Suprapubic skin (tissue), 4 donors: Measurements from ENCODE around the gene ICAM5. TPM values are rescaled to one million over a fixed set of nuclear protein-coding genes. Genes with fewer than 3 reads are reported as not detected.

Source experiments
- DNase-seq, 2 donors: peaks; one replicate each; pipeline ENCODE4 v3.0.0-alpha.2; 2019; ENCODE audit warnings: low spot score in 2 of 2
- H3K27ac ChIP-seq: fragments of 200-600 bp; sonication (generic); one replicate; pipeline ENCODE4 v1.5.1; 2019
- H3K27me3 ChIP-seq: fragments of 200-600 bp; sonication (generic); one replicate; pipeline ENCODE4 v1.5.1; 2019
- H3K36me3 ChIP-seq: fragments of 200-600 bp; sonication (generic); one replicate; pipeline ENCODE4 v1.5.1; 2019
- H3K4me1 ChIP-seq: fragments of 200-600 bp; sonication (generic); one replicate; pipeline ENCODE4 v1.5.1; 2019
- H3K4me3 ChIP-seq: fragments of 200-600 bp; sonication (generic); one replicate; pipeline ENCODE4 v1.5.1; 2019; ENCODE audit warnings: mild to moderate bottlenecking
- H3K9me3 ChIP-seq: fragments of 200-600 bp; sonication (generic); one replicate; pipeline ENCODE4 v1.5.1; 2019
- CTCF ChIP-seq, 2 donors: fragments of 200-600 bp in 1 of 2; fragments of 450-650 bp in 1 of 2; sonication (generic) in 1 of 2; IDR thresholded peaks; one replicate each; pipeline ENCODE4 v1.5.1; 2016 to 2019; ENCODE audit warnings: antibody characterized with exemption in 2 of 2, mild to moderate bottlenecking in 1 of 2, moderate library complexity in 1 of 2
- EP300 ChIP-seq: sonication (generic); formaldehyde crosslinking; IDR thresholded peaks from one replicate; pipeline ENCODE4 v1.6.1; 2017; ENCODE audit warnings: antibody characterized with exemption
- POLR2A ChIP-seq, 2 donors: fragments of 450-650 bp; IDR thresholded peaks; one replicate each; pipeline ENCODE4 v1.6.1; 2017; ENCODE audit warnings: antibody characterized with exemption in 2 of 2, mild to moderate bottlenecking in 2 of 2, moderate library complexity in 2 of 2
- POLR2AphosphoS5 ChIP-seq, 3 donors: sonication (generic); formaldehyde crosslinking; IDR thresholded peaks; one replicate each; pipeline ENCODE4 v1.6.1; 2017; ENCODE audit warnings: antibody characterized with exemption in 3 of 3
- WGBS: methylation state at CpG from one replicate; pipeline ENCODE4 v1.1.5; 2018; 5-methylcytosine and 5-hydroxymethylcytosine counted together
- total RNA-seq, 4 donors: library from RNA; depleted of rRNA; stranded (reverse); fragments of >200 nt; gene quantifications; one replicate each; pipeline ENCODE4 v1.1.0, GENCODE V29; 2016

The ICAM5 gene
- total RNA-seq, 4 donors from 2014 or later, result 0.21 to 0.97 (median 0.62) TPM; not detected in 1

- Histone ChIP-seq H3K9me3 (no peaks in the 10 kb centered on the region), H3K36me3 (peaks cover 35% of the 10 kb centered on the region), H3K4me1 (peaks cover 21% of the 10 kb centered on the region), H3K27me3 (no peaks in the 10 kb centered on the region), H3K4me3 (peak within 1 kb of the TSS; percentile 59), H3K27ac (peak within 1 kb of the TSS; percentile 81)
- 2% methylated on average over 10 of the region's 77 CpGs for WGBS
- TF ChIP-seq CTCF (IDR thresholded peaks at IDR 0.05) (no peak), POLR2A (IDR thresholded peaks at IDR 0.05) (peak in 1 of 2 donors; percentile 36), POLR2AphosphoS5 (IDR thresholded peaks at IDR 0.05) (peak in 2 of 3 donors; percentile 94 to 98)
- peak; percentile 98 for DNase-seq
These were observed 37.7 kb upstream of the ICAM5 start, which contains the start of gene MRPL4 for GRCh38 chr19:10251792-10252694. TSS of gene MRPL4 (plus strand) at chr19:10252214. CDS start at chr19:10252254, 40 bp downstream.

GRCh38 chr19:10252707-10253106, 37.0 kb upstream of the ICAM5 start:
- H3K4me3 ChIP-seq, result peak overlapping the region; percentile 59
- WGBS, result 31% methylated on average over 7 of the region's 8 CpGs
- H3K9me3 ChIP-seq, result no peaks in the 10 kb centered on the region
- no peaks in the 10 kb centered on the region for H3K27me3 ChIP-seq
- H3K27ac ChIP-seq, result no peak overlapping the region
- no peak for DNase-seq
- no peak for TF ChIP-seq CTCF (IDR thresholded peaks at IDR 0.05)
- peaks cover 21% of the 10 kb centered on the region for H3K4me1 ChIP-seq
- peaks cover 41% of the 10 kb centered on the region for H3K36me3 ChIP-seq

GRCh38 chr19:10254244-10254643, 35.5 kb upstream of the ICAM5 start:
- DNase-seq, result no peak
- Histone ChIP-seq H3K4me3 (no peak overlapping the region), H3K27ac (no peak overlapping the region), H3K27me3 (no peaks in the 10 kb centered on the region), H3K4me1 (peaks cover 24% of the 10 kb centered on the region), H3K9me3 (no peaks in the 10 kb centered on the region), H3K36me3 (peaks cover 51% of the 10 kb centered on the region)
- WGBS, result 73% methylated on average over 3 of the region's 3 CpGs
- TF ChIP-seq POLR2AphosphoS5 (IDR thresholded peaks at IDR 0.05), result no peak
- no peak for TF ChIP-seq POLR2A (IDR thresholded peaks at IDR 0.05)
- TF ChIP-seq CTCF (IDR thresholded peaks at IDR 0.05), result no peak
- no peak for TF ChIP-seq EP300

- 85% methylated on average over 2 of the region's 2 CpGs for WGBS
- peaks cover 32% of the 10 kb centered on the region for H3K4me1 ChIP-seq
- TF ChIP-seq POLR2A (IDR thresholded peaks at IDR 0.05), result no peak
- no peak for TF ChIP-seq EP300
- no peak for TF ChIP-seq POLR2AphosphoS5 (IDR thresholded peaks at IDR 0.05)
- TF ChIP-seq CTCF (IDR thresholded peaks at IDR 0.05), result no peak
- no peaks in the 10 kb centered on the region for H3K27me3 ChIP-seq
- no peak for DNase-seq
- H3K27ac ChIP-seq, result no peak overlapping the region
- no peak overlapping the region for H3K4me3 ChIP-seq
- H3K36me3 ChIP-seq, result peaks cover 60% of the 10 kb centered on the region
- H3K9me3 ChIP-seq, result no peaks in the 10 kb centered on the region
These were observed 34.4 kb upstream of the ICAM5 start for GRCh38 chr19:10255358-10255757.

GRCh38 chr19:10256551-10256950, 33.2 kb upstream of the ICAM5 start:
- Histone ChIP-seq H3K27ac (no peak overlapping the region), H3K27me3 (no peaks in the 10 kb centered on the region), H3K4me1 (peaks cover 29% of the 10 kb centered on the region), H3K9me3 (no peaks in the 10 kb centered on the region), H3K4me3 (no peak overlapping the region), H3K36me3 (peaks cover 60% of the 10 kb centered on the region)
- WGBS, result 87% methylated on average over 5 of the region's 18 CpGs
- TF ChIP-seq CTCF (IDR thresholded peaks at IDR 0.05), result no peak
- no peak for TF ChIP-seq POLR2AphosphoS5 (IDR thresholded peaks at IDR 0.05)
- TF ChIP-seq EP300, result no peak
- no peak for TF ChIP-seq POLR2A (IDR thresholded peaks at IDR 0.05)
- no peak for DNase-seq
